PC-9 (cell line): ENCODE results near the gene UST.

Source experiments
- EZH2 ChIP-seq: fragments of 200-600 bp; sonication (generic); IDR thresholded peaks from 2 replicates; pipeline ENCODE4 v1.8.0; 2017; ENCODE audit warnings: antibody characterized with exemption, low read depth
- TF ChIP-seq, protein P1 (sequence below): fragments of 200-600 bp; sonication (generic); conservative IDR thresholded peaks from 2 replicates; pipeline ENCODE4 v1.6.1; 2017; ENCODE audit warnings: mixed run types, antibody characterized with exemption, mild to moderate bottlenecking, moderate library complexity

DNA sequence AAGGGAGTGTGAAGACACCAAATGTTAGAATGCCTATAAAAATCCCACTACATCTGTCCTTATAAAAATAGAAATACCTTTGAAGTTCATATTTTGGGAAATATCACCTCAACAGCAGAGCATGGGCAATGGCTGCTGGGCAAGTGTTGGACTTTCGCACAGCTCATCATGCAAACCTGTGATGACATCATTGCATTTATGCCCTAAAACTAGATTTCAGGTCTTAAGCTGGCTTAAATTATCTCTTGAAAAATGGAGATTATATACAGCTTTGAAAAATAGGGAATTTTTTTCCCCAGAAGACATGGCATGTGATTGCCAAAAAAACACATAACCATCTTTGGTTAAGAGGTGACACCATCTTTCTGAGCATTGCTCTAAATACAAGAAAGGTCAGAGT, 197.8 kb downstream of the UST start:
- TF ChIP-seq, protein P1, sequence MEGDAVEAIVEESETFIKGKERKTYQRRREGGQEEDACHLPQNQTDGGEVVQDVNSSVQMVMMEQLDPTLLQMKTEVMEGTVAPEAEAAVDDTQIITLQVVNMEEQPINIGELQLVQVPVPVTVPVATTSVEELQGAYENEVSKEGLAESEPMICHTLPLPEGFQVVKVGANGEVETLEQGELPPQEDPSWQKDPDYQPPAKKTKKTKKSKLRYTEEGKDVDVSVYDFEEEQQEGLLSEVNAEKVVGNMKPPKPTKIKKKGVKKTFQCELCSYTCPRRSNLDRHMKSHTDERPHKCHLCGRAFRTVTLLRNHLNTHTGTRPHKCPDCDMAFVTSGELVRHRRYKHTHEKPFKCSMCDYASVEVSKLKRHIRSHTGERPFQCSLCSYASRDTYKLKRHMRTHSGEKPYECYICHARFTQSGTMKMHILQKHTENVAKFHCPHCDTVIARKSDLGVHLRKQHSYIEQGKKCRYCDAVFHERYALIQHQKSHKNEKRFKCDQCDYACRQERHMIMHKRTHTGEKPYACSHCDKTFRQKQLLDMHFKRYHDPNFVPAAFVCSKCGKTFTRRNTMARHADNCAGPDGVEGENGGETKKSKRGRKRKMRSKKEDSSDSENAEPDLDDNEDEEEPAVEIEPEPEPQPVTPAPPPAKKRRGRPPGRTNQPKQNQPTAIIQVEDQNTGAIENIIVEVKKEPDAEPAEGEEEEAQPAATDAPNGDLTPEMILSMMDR = no peak
- no peak for TF ChIP-seq EZH2
